ENCODE data around the gene EPS8L3. TPM values are rescaled to one million over a fixed set of nuclear protein-coding genes. Genes with fewer than 3 reads are reported as not detected.
"Not testable (repeated sequence)": the region's sequence is repeated elsewhere in the genome, so short reads cannot be mapped to it uniquely, and the experiment has no call there.

The EPS8L3 gene
- total RNA-seq, 1 donor from 2014 or later = not detected

GRCh38 chr1:109708949-109709348 is 54.8 kb downstream of the EPS8L3 start:
- peaks cover 14% of the 10 kb centered on the region for H3K36me3 Mint-ChIP-seq (ENCODE audit: unreplicated experiment)
- DNase-seq; H3K27me3 Mint-ChIP-seq (ENCODE audit: unreplicated experiment); H3K4me1 Mint-ChIP-seq (ENCODE audit: low read depth, unreplicated experiment); H3K9me3 Mint-ChIP-seq (ENCODE audit: unreplicated experiment); H3K27ac Mint-ChIP-seq (ENCODE audit: unreplicated experiment); H3K4me3 Mint-ChIP-seq (ENCODE audit: unreplicated experiment): not testable (repeated sequence)

GRCh38 chr1:109705411-109705810 is 58.3 kb downstream of the EPS8L3 start:
- Mint-ChIP-seq H3K4me3 (ENCODE audit: unreplicated experiment) (no peak overlapping the region), H3K36me3 (ENCODE audit: unreplicated experiment) (peaks cover 20% of the 10 kb centered on the region), H3K27ac (ENCODE audit: unreplicated experiment) (no peak overlapping the region), H3K4me1 (ENCODE audit: low read depth, unreplicated experiment) (no peaks in the 10 kb centered on the region), H3K9me3 (ENCODE audit: unreplicated experiment) (peaks cover 6% of the 10 kb centered on the region), H3K27me3 (ENCODE audit: unreplicated experiment) (peaks cover 6% of the 10 kb centered on the region)
- no peak for DNase-seq
- no peak for TF ChIP-seq CTCF (IDR thresholded peaks at IDR 0.05; ENCODE audit: partially characterized antibody, unreplicated experiment)

- Mint-ChIP-seq H3K27ac (ENCODE audit: unreplicated experiment) (no peak overlapping the region), H3K9me3 (ENCODE audit: unreplicated experiment) (peaks cover 3% of the 10 kb centered on the region), H3K27me3 (ENCODE audit: unreplicated experiment) (peaks cover 5% of the 10 kb centered on the region), H3K4me1 (ENCODE audit: low read depth, unreplicated experiment) (no peaks in the 10 kb centered on the region), H3K36me3 (ENCODE audit: unreplicated experiment) (peaks cover 16% of the 10 kb centered on the region), H3K4me3 (ENCODE audit: unreplicated experiment) (no peak overlapping the region)
- no peak for TF ChIP-seq CTCF (IDR thresholded peaks at IDR 0.05; ENCODE audit: partially characterized antibody, unreplicated experiment)
- DNase-seq = no peak
These were observed 59.5 kb downstream of the EPS8L3 start for GRCh38 chr1:109704173-109704572.

GRCh38 chr1:109702940-109703339 is 60.8 kb downstream of the EPS8L3 start:
- not testable (repeated sequence) for H3K9me3 Mint-ChIP-seq (ENCODE audit: unreplicated experiment); DNase-seq; H3K4me1 Mint-ChIP-seq (ENCODE audit: low read depth, unreplicated experiment); H3K4me3 Mint-ChIP-seq (ENCODE audit: unreplicated experiment); H3K27ac Mint-ChIP-seq (ENCODE audit: unreplicated experiment); H3K27me3 Mint-ChIP-seq (ENCODE audit: unreplicated experiment); H3K36me3 Mint-ChIP-seq (ENCODE audit: unreplicated experiment)

Other genes with a start within 250 kb of the EPS8L3 start
- gene GPR61, start 224.1 kb downstream of the EPS8L3 start, total RNA-seq (ENCODE audit: unreplicated experiment) = 0.76 TPM
- 13.8 TPM for gene GNAI3, start 215.3 kb downstream of the EPS8L3 start, total RNA-seq (ENCODE audit: unreplicated experiment)
- gene GNAT2, start 144.3 kb downstream of the EPS8L3 start, total RNA-seq (ENCODE audit: unreplicated experiment) = not detected
- gene AMPD2, start 144.1 kb downstream of the EPS8L3 start, total RNA-seq (ENCODE audit: unreplicated experiment) = 49.3 TPM
- 12.3 TPM for gene GSTM4, start 107.8 kb downstream of the EPS8L3 start, total RNA-seq (ENCODE audit: unreplicated experiment)
- 33.6 TPM for gene GSTM2, start 95.9 kb downstream of the EPS8L3 start, total RNA-seq (ENCODE audit: unreplicated experiment)
- not detected for gene GSTM1, start 76.1 kb downstream of the EPS8L3 start, total RNA-seq (ENCODE audit: unreplicated experiment)
- 0.20 TPM for gene GSTM5, start 51.7 kb downstream of the EPS8L3 start, total RNA-seq (ENCODE audit: unreplicated experiment)
- gene GSTM3, start 22.9 kb downstream of the EPS8L3 start, total RNA-seq (ENCODE audit: unreplicated experiment) = 8.3 TPM
- gene CSF1, start 146.9 kb upstream of the EPS8L3 start, total RNA-seq (ENCODE audit: unreplicated experiment) = 0.59 TPM
- gene AHCYL1, start 220.8 kb upstream of the EPS8L3 start, total RNA-seq (ENCODE audit: unreplicated experiment) = 73.8 TPM

All from glutamatergic neuron (in vitro differentiated cells).